Endothelial cell of umbilical vein (primary cell): Measurements from ENCODE around the gene C20orf141.

Experiments
- CTCF ChIP-seq, 2 donors: IDR thresholded peaks; 1 replicate in 1 of 2; 2 replicates in 1 of 2; pipeline ENCODE4 v1.5.1; 2011; ENCODE audit warnings: low read length in 2 of 2, mild to moderate bottlenecking in 2 of 2, moderate library complexity in 2 of 2, control low read depth in 1 of 2, inconsistent platforms in 1 of 2, low read depth in 1 of 2; ENCODE audit not compliant: insufficient read depth in 1 of 2; ENCODE audit errors: extremely low read depth in 1 of 2
- FOS ChIP-seq: IDR thresholded peaks from 2 replicates; pipeline ENCODE4 v1.6.1; 2011; ENCODE audit warnings: mild to moderate bottlenecking, low read length, moderate library complexity, borderline replicate concordance; ENCODE audit not compliant: insufficient read depth
- MAX ChIP-seq: IDR thresholded peaks from 2 replicates; pipeline ENCODE4 v1.6.1; 2011; ENCODE audit not compliant: insufficient read depth, insufficient read length
- MYC ChIP-seq: IDR thresholded peaks from one replicate; pipeline ENCODE4 v1.6.1; 2011; ENCODE audit warnings: mild to moderate bottlenecking, low read depth, low read length
- POLR2A ChIP-seq: IDR thresholded peaks from 2 replicates; pipeline ENCODE4 v1.6.1; 2012; ENCODE audit warnings: low read depth, mild to moderate bottlenecking, control low read depth, low read length
- POLR2AphosphoS5 ChIP-seq: IDR thresholded peaks from 2 replicates; pipeline ENCODE4 v1.6.1; 2012; ENCODE audit warnings: low read depth, mild to moderate bottlenecking, control low read depth, low read length, moderate library complexity; ENCODE audit not compliant: insufficient read depth

GRCh38 chr20:2835331-2835796, 20.6 kb downstream of the C20orf141 start:
- TF ChIP-seq CTCF (IDR thresholded peaks at IDR 0.05; ENCODE audit: extremely low read depth in 1 of 2, insufficient read depth in 1 of 2, low read depth in 1 of 2, low read length in 2 of 2), result no peak
- TF ChIP-seq POLR2AphosphoS5, result no peak
- no peak for TF ChIP-seq POLR2A
- no peak for TF ChIP-seq FOS
- no peak for TF ChIP-seq MAX
- no peak for TF ChIP-seq MYC
